ENCODE measurements around the gene RDM1.
A peak's percentile ranks its signal among the peaks of the same experiment; 100 is the strongest.
"Not testable (repeated sequence)": the region's sequence is repeated elsewhere in the genome, so short reads cannot be mapped to it uniquely, and the experiment has no call there.

The RDM1 gene

GRCh38 chr17:35913609-35914008 lies 17.0 kb downstream of the RDM1 start:
- Mint-ChIP-seq H3K9me3 (no peaks in the 10 kb centered on the region), H3K27ac (no peak overlapping the region), H3K4me1 (no peaks in the 10 kb centered on the region)

GRCh38 chr17:35912942-35913341 lies 17.6 kb downstream of the RDM1 start:
- Mint-ChIP-seq H3K4me1 (no peaks in the 10 kb centered on the region), H3K9me3 (no peaks in the 10 kb centered on the region), H3K4me3 (no peak overlapping the region), H3K27ac (no peak overlapping the region), H3K27me3 (no peaks in the 10 kb centered on the region), H3K36me3 (no peaks in the 10 kb centered on the region)

More at GRCh38 chr17:35913609-35914008, 17.0 kb downstream of the RDM1 start:
- Mint-ChIP-seq H3K27me3 (no peaks in the 10 kb centered on the region), H3K4me3 (no peak overlapping the region), H3K36me3 (no peaks in the 10 kb centered on the region)

GRCh38 chr17:35912339-35912912 lies 18.1 kb downstream of the RDM1 start:
- Mint-ChIP-seq H3K27me3 (no peaks in the 10 kb centered on the region), H3K9me3 (no peaks in the 10 kb centered on the region), H3K4me3 (no peak overlapping the region), H3K36me3 (no peaks in the 10 kb centered on the region), H3K27ac (no peak overlapping the region), H3K4me1 (no peaks in the 10 kb centered on the region)

GRCh38 chr17:35909408-35909807 lies 21.2 kb downstream of the RDM1 start:
- H3K27ac Mint-ChIP-seq = no peak overlapping the region
- no peaks in the 10 kb centered on the region for H3K36me3 Mint-ChIP-seq
- H3K4me1 Mint-ChIP-seq = no peaks in the 10 kb centered on the region
- no peaks in the 10 kb centered on the region for H3K27me3 Mint-ChIP-seq
- no peak overlapping the region for H3K4me3 Mint-ChIP-seq
- no peaks in the 10 kb centered on the region for H3K9me3 Mint-ChIP-seq

GRCh38 chr17:35907691-35908090 lies 22.9 kb downstream of the RDM1 start:
- Mint-ChIP-seq H3K4me1 (no peaks in the 10 kb centered on the region), H3K4me3 (no peak overlapping the region), H3K27me3 (no peaks in the 10 kb centered on the region), H3K36me3 (no peaks in the 10 kb centered on the region), H3K27ac (no peak overlapping the region), H3K9me3 (no peaks in the 10 kb centered on the region)

- no peak overlapping the region for H3K4me3 Mint-ChIP-seq
- H3K27ac Mint-ChIP-seq = no peak overlapping the region
- no peaks in the 10 kb centered on the region for H3K27me3 Mint-ChIP-seq
These were observed 23.5 kb downstream of the RDM1 start for GRCh38 chr17:35906926-35907637.

GRCh38 chr17:35906191-35906925 lies 24.2 kb downstream of the RDM1 start:
- Mint-ChIP-seq H3K4me3 (no peak overlapping the region), H3K27me3 (no peaks in the 10 kb centered on the region), H3K9me3 (no peaks in the 10 kb centered on the region), H3K27ac (no peak overlapping the region), H3K4me1 (no peaks in the 10 kb centered on the region), H3K36me3 (no peaks in the 10 kb centered on the region)

More at GRCh38 chr17:35906926-35907637, 23.5 kb downstream of the RDM1 start:
- Mint-ChIP-seq H3K4me1 (no peaks in the 10 kb centered on the region), H3K9me3 (no peaks in the 10 kb centered on the region), H3K36me3 (no peaks in the 10 kb centered on the region)

- Mint-ChIP-seq H3K4me3 (no peak overlapping the region), H3K27me3 (peaks cover 3% of the 10 kb centered on the region), H3K4me1 (peaks cover 9% of the 10 kb centered on the region), H3K27ac (no peak overlapping the region), H3K9me3 (no peaks in the 10 kb centered on the region), H3K36me3 (no peaks in the 10 kb centered on the region)
These were observed 27.1 kb downstream of the RDM1 start for GRCh38 chr17:35903451-35903850.

GRCh38 chr17:35901631-35902175 lies 28.9 kb downstream of the RDM1 start:
- peaks cover 14% of the 10 kb centered on the region for H3K4me1 Mint-ChIP-seq
- no peaks in the 10 kb centered on the region for H3K9me3 Mint-ChIP-seq
- no peak overlapping the region for H3K4me3 Mint-ChIP-seq
- H3K36me3 Mint-ChIP-seq = no peaks in the 10 kb centered on the region
- H3K27ac Mint-ChIP-seq = no peak overlapping the region
- peaks cover 3% of the 10 kb centered on the region for H3K27me3 Mint-ChIP-seq

- no peaks in the 10 kb centered on the region for H3K36me3 Mint-ChIP-seq
- peak overlapping the region; percentile 38 for H3K27ac Mint-ChIP-seq
- H3K27me3 Mint-ChIP-seq = peaks cover 3% of the 10 kb centered on the region
- H3K4me1 Mint-ChIP-seq = peaks cover 14% of the 10 kb centered on the region
- peak overlapping the region; percentile 27 for H3K4me3 Mint-ChIP-seq
- H3K9me3 Mint-ChIP-seq = no peaks in the 10 kb centered on the region
These were observed 29.7 kb downstream of the RDM1 start for GRCh38 chr17:35900708-35901480.

GRCh38 chr17:35900280-35900679 lies 30.3 kb downstream of the RDM1 start:
- Mint-ChIP-seq H3K27me3 (peaks cover 3% of the 10 kb centered on the region), H3K36me3 (no peaks in the 10 kb centered on the region)

GRCh38 chr17:35898283-35899070 lies 32.1 kb downstream of the RDM1 start:
- H3K4me1 Mint-ChIP-seq = peaks cover 14% of the 10 kb centered on the region
- H3K27ac Mint-ChIP-seq = peak overlapping the region; percentile 30
- H3K27me3 Mint-ChIP-seq = peaks cover 3% of the 10 kb centered on the region
- H3K36me3 Mint-ChIP-seq = no peaks in the 10 kb centered on the region
- peak overlapping the region; percentile 39 for H3K4me3 Mint-ChIP-seq
- H3K9me3 Mint-ChIP-seq = no peaks in the 10 kb centered on the region

More at GRCh38 chr17:35900280-35900679, 30.3 kb downstream of the RDM1 start:
- H3K27ac Mint-ChIP-seq = no peak overlapping the region
- H3K4me1 Mint-ChIP-seq = peaks cover 14% of the 10 kb centered on the region
- H3K4me3 Mint-ChIP-seq = no peak overlapping the region
- no peaks in the 10 kb centered on the region for H3K9me3 Mint-ChIP-seq

GRCh38 chr17:35897772-35898171 lies 32.8 kb downstream of the RDM1 start:
- not testable (repeated sequence) for H3K27me3 Mint-ChIP-seq, H3K9me3 Mint-ChIP-seq
- H3K4me1 Mint-ChIP-seq = peaks cover 14% of the 10 kb centered on the region

GRCh38 chr17:35895636-35896587 lies 34.7 kb downstream of the RDM1 start:
- H3K27ac Mint-ChIP-seq = no peak overlapping the region
- peaks cover 3% of the 10 kb centered on the region for H3K27me3 Mint-ChIP-seq
- H3K36me3 Mint-ChIP-seq = no peaks in the 10 kb centered on the region
- no peaks in the 10 kb centered on the region for H3K9me3 Mint-ChIP-seq
- peaks cover 20% of the 10 kb centered on the region for H3K4me1 Mint-ChIP-seq
- no peak overlapping the region for H3K4me3 Mint-ChIP-seq

More at GRCh38 chr17:35897772-35898171, 32.8 kb downstream of the RDM1 start:
- H3K27ac Mint-ChIP-seq, H3K36me3 Mint-ChIP-seq, H3K4me3 Mint-ChIP-seq: not testable (repeated sequence)
